ENCODE measurements around the gene ANKRD11.

Gene ANKRD11

GRCh38 chr16:89413811-89414585, 76.4 kb downstream of the ANKRD11 start:
- TF ChIP-seq EZH2phosphoT487 (conservative IDR thresholded peaks at IDR 0.05; ENCODE audit: low read length), result no peak
- TF ChIP-seq, protein P1, sequence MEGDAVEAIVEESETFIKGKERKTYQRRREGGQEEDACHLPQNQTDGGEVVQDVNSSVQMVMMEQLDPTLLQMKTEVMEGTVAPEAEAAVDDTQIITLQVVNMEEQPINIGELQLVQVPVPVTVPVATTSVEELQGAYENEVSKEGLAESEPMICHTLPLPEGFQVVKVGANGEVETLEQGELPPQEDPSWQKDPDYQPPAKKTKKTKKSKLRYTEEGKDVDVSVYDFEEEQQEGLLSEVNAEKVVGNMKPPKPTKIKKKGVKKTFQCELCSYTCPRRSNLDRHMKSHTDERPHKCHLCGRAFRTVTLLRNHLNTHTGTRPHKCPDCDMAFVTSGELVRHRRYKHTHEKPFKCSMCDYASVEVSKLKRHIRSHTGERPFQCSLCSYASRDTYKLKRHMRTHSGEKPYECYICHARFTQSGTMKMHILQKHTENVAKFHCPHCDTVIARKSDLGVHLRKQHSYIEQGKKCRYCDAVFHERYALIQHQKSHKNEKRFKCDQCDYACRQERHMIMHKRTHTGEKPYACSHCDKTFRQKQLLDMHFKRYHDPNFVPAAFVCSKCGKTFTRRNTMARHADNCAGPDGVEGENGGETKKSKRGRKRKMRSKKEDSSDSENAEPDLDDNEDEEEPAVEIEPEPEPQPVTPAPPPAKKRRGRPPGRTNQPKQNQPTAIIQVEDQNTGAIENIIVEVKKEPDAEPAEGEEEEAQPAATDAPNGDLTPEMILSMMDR (IDR thresholded peaks at IDR 0.05; ENCODE audit: insufficient read depth, low read length, poor library complexity, severe bottlenecking), result no peak
- no peaks in the 10 kb centered on the region for H3K36me3 ChIP-seq (ENCODE audit: low read length)
- H4K20me1 ChIP-seq (ENCODE audit: low read depth, low read length), result peaks cover 21% of the 10 kb centered on the region
- H3F3A ChIP-seq (ENCODE audit: insufficient read depth), result no peaks in the 10 kb centered on the region
- H2AFZ ChIP-seq (ENCODE audit: low read depth, low read length, severe bottlenecking), result no peak overlapping the region
- H3K27me3 ChIP-seq (ENCODE audit: low read length), result no peaks in the 10 kb centered on the region
- no peak overlapping the region for H3K27ac ChIP-seq (ENCODE audit: low read depth, low read length)
- H3K9me3 ChIP-seq (ENCODE audit: insufficient read depth, low read length), result no peaks in the 10 kb centered on the region
- no peak overlapping the region for H3K4me2 ChIP-seq (ENCODE audit: low read depth, low read length, poor library complexity, severe bottlenecking)
- no peak overlapping the region for H3K4me3 ChIP-seq (ENCODE audit: insufficient read depth, low read length, poor library complexity, severe bottlenecking)
- no peaks in the 10 kb centered on the region for H3K9me2 ChIP-seq (replicated peaks; ENCODE audit: insufficient read depth, low read length)
- H3K79me2 ChIP-seq (ENCODE audit: insufficient read depth, low read length), result peaks cover 98% of the 10 kb centered on the region
- H3K9ac ChIP-seq (ENCODE audit: low read length), result no peak overlapping the region

DNA sequence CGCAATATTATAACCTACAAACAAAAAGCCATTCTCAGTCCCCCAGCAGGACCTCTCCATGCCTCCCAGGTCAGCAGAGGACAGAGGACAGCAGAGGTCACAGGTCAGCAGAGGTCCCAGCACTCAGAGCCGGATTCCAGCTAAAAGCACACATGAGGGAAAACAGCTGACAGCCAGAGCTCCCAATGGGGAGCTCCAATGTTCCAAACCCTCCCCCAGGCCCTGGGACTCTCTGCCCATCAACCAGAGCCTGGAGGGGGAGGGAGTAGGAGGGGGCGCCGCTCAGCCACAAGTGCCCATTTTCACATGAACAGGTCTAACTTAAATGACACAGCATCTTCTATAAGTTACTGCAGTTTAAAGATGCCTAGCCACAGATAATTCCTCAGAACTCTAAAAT, 77.5 kb downstream of the ANKRD11 start:
- Histone ChIP-seq H3K36me3 (ENCODE audit: low read length) (no peaks in the 10 kb centered on the region), H3K4me3 (ENCODE audit: insufficient read depth, low read length, poor library complexity, severe bottlenecking) (no peak overlapping the region), H3K79me2 (ENCODE audit: insufficient read depth, low read length) (peaks cover 98% of the 10 kb centered on the region), H3K9ac (ENCODE audit: low read length) (no peak overlapping the region), H3K9me3 (ENCODE audit: insufficient read depth, low read length) (no peaks in the 10 kb centered on the region), H3K27me3 (ENCODE audit: low read length) (no peaks in the 10 kb centered on the region), H4K20me1 (ENCODE audit: low read depth, low read length) (peaks cover 16% of the 10 kb centered on the region), H3K9me2 (replicated peaks; ENCODE audit: insufficient read depth, low read length) (no peaks in the 10 kb centered on the region), H2AFZ (ENCODE audit: low read depth, low read length, severe bottlenecking) (no peak overlapping the region), H3K27ac (ENCODE audit: low read depth, low read length) (no peak overlapping the region), H3F3A (ENCODE audit: insufficient read depth) (no peaks in the 10 kb centered on the region), H3K4me2 (ENCODE audit: low read depth, low read length, poor library complexity, severe bottlenecking) (no peak overlapping the region)
- TF ChIP-seq, protein P1 (IDR thresholded peaks at IDR 0.05; ENCODE audit: insufficient read depth, low read length, poor library complexity, severe bottlenecking), result no peak
- TF ChIP-seq EZH2phosphoT487 (conservative IDR thresholded peaks at IDR 0.05; ENCODE audit: low read length), result no peak

GRCh38 chr16:89411335-89411850, 79.0 kb downstream of the ANKRD11 start:
- Histone ChIP-seq H3K9me2 (replicated peaks; ENCODE audit: insufficient read depth, low read length) (no peaks in the 10 kb centered on the region), H3K4me3 (ENCODE audit: insufficient read depth, low read length, poor library complexity, severe bottlenecking) (no peak overlapping the region), H3K36me3 (ENCODE audit: low read length) (no peaks in the 10 kb centered on the region), H3K4me2 (ENCODE audit: low read depth, low read length, poor library complexity, severe bottlenecking) (no peak overlapping the region), H3K27ac (ENCODE audit: low read depth, low read length) (no peak overlapping the region), H3F3A (ENCODE audit: insufficient read depth) (no peaks in the 10 kb centered on the region), H3K9me3 (ENCODE audit: insufficient read depth, low read length) (no peaks in the 10 kb centered on the region), H4K20me1 (ENCODE audit: low read depth, low read length) (peaks cover 19% of the 10 kb centered on the region), H3K79me2 (ENCODE audit: insufficient read depth, low read length) (peaks cover 98% of the 10 kb centered on the region), H3K27me3 (ENCODE audit: low read length) (no peaks in the 10 kb centered on the region), H3K9ac (ENCODE audit: low read length) (no peak overlapping the region), H2AFZ (ENCODE audit: low read depth, low read length, severe bottlenecking) (no peak overlapping the region)
- TF ChIP-seq, protein P1 (IDR thresholded peaks at IDR 0.05; ENCODE audit: insufficient read depth, low read length, poor library complexity, severe bottlenecking), result no peak
- TF ChIP-seq EZH2phosphoT487 (conservative IDR thresholded peaks at IDR 0.05; ENCODE audit: low read length), result no peak

Data from SU-DHL-6 (cell line).